Endodermal cell (in vitro differentiated cells): ENCODE data around the gene KIF26B. TPM values are rescaled to one million over a fixed set of nuclear protein-coding genes. Genes with fewer than 3 reads are reported as not detected.
A peak's percentile ranks its signal among the peaks of the same experiment; 100 is the strongest.

ENCODE experiments used
- DNase-seq: peaks from one replicate; pipeline ENCODE4 v3.0.0-alpha.2; 2017
- H3K27ac ChIP-seq: 2 replicates; pipeline ENCODE4 v1.5.1; 2013; ENCODE audit warnings: mild to moderate bottlenecking, low read depth, low read length, moderate library complexity
- H3K27me3 ChIP-seq: 2 replicates; pipeline ENCODE4 v1.6.1; 2013; ENCODE audit warnings: mild to moderate bottlenecking, low read length, moderate library complexity; ENCODE audit not compliant: insufficient read depth, control insufficient read depth, poor library complexity, severe bottlenecking
- H3K36me3 ChIP-seq: 2 replicates; pipeline ENCODE4 v1.7.0; 2013; ENCODE audit warnings: mild to moderate bottlenecking, low read length, moderate library complexity; ENCODE audit not compliant: control insufficient read depth, insufficient read depth
- H3K4me1 ChIP-seq: one replicate; pipeline ENCODE4 v1.7.0; 2013; ENCODE audit warnings: low read length; ENCODE audit not compliant: control insufficient read depth, insufficient read depth
- H3K4me3 ChIP-seq: 2 replicates; pipeline ENCODE4 v1.5.1; 2013; ENCODE audit warnings: mild to moderate bottlenecking, low read length, moderate library complexity
- H3K9ac ChIP-seq: 2 replicates; pipeline ENCODE4 v1.6.1; 2013; ENCODE audit warnings: mild to moderate bottlenecking, low read length, moderate library complexity; ENCODE audit not compliant: poor library complexity, severe bottlenecking; ENCODE audit errors: extremely low read depth
- H3K9me3 ChIP-seq: 2 replicates; pipeline ENCODE4 v1.6.1; 2013; ENCODE audit warnings: mild to moderate bottlenecking, low read length, moderate library complexity; ENCODE audit not compliant: control insufficient read depth
- H3K27ac Mint-ChIP-seq: 2 replicates; pipeline ENCODE4 v1.8.0; 2020; ENCODE audit warnings: mixed read lengths
- H3K27me3 Mint-ChIP-seq: 2 replicates; pipeline ENCODE4 v1.8.0; 2021; ENCODE audit warnings: mild to moderate bottlenecking, mixed read lengths; ENCODE audit not compliant: insufficient read depth
- H3K36me3 Mint-ChIP-seq: 2 replicates; pipeline ENCODE4 v1.8.0; 2020; ENCODE audit warnings: low read depth, mixed read lengths
- H3K4me1 Mint-ChIP-seq: 2 replicates; pipeline ENCODE4 v1.8.0; 2020; ENCODE audit warnings: mixed read lengths
- H3K4me3 Mint-ChIP-seq: 2 replicates; pipeline ENCODE4 v1.8.0; 2020; ENCODE audit warnings: mild to moderate bottlenecking, moderate library complexity, mixed read lengths
- H3K9me3 Mint-ChIP-seq: 2 replicates; pipeline ENCODE4 v1.8.0; 2020; ENCODE audit warnings: mild to moderate bottlenecking, mixed read lengths
- CTCF ChIP-seq: fragments of 200-600 bp; sonication (generic); conservative IDR thresholded peaks from 2 replicates; pipeline ENCODE4 v1.5.0; 2021; ENCODE audit warnings: antibody characterized with exemption, mild to moderate bottlenecking
- WGBS, 2 experiments: methylation state at CpG; one replicate each; pipeline versions ENCODE4 v1.1.5 to v1.1.7; 2013; ENCODE audit warnings: missing lambda C conversion rate in 2 of 2, mixed read lengths in 1 of 2; ENCODE audit not compliant: insufficient coverage in 1 of 2, insufficient read length in 1 of 2; 5-methylcytosine and 5-hydroxymethylcytosine counted together
- total RNA-seq, 2 donors: library from RNA; stranded (reverse); fragmentation: NEBNext Ultra II Directional in 1 of 2; extraction: Animal tissue kit (Norgen Biotek cat#: 25700) in 1 of 2; gene quantifications; 2 replicates in 1 of 2; 3 replicates in 1 of 2; pipeline ENCODE4 v1.2.1, GENCODE V29; 2021

KIF26B gene
- total RNA-seq, 2 donors from 2014 or later = 12.3 to 21.0 TPM

DNA sequence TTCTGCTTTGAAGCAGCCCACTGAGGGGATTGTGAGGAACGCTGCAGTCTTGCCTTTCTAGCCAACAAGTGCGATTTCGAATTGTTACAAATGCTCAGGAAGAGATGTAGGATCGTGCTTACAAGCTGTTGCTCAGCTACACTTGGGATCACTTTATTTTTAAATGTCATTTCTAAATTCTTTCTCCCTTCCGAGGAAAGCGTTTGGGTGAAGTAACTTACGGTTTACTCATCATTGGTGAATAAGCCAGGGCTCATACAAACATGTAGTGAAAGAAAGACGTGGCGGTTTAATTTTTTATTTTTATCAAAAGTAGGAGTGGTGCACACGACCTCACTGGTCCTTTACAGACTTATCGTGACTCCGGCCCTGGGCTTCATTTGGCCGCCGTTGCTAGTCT, 386.6 kb downstream of the KIF26B start:
- Histone ChIP-seq H3K27me3 (no peaks in the 10 kb centered on the region), H3K27ac (no peak overlapping the region), H3K36me3 (no peaks in the 10 kb centered on the region), H3K9ac (no peak overlapping the region), H3K4me1 (no peaks in the 10 kb centered on the region), H3K4me3 (no peak overlapping the region), H3K9me3 (no peaks in the 10 kb centered on the region)
- TF ChIP-seq CTCF = no peak
- peaks cover 18% of the 10 kb centered on the region for H3K4me1 Mint-ChIP-seq
- H3K27ac Mint-ChIP-seq = no peak overlapping the region
- peaks cover 24% of the 10 kb centered on the region for H3K36me3 Mint-ChIP-seq
- no peaks in the 10 kb centered on the region for H3K27me3 Mint-ChIP-seq
- WGBS, 2 experiments = 93 to 95% methylated on average over 14 of the region's 14 CpGs
- DNase-seq = no peak
- H3K9me3 Mint-ChIP-seq = no peaks in the 10 kb centered on the region
- no peak overlapping the region for H3K4me3 Mint-ChIP-seq

DNA sequence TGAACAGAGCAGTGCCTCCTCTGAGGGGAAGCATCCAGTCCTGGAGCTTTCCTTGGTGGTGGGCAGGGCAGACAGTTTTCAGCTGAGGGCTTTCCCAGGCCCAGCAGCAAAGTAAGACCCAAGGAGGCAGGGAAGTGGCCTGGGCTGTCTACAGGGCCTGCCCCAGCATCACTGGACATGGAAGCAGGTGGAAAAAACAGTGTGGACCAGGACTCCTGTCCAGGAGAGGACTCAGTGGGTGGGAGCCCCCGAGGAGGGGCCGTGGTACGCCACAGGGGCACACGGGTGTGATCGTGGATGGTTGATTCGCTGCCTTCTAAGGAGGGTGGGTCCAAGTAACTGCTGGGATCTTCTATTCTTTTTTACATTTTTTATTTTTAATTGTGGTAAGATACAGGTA, 387.6 kb downstream of the KIF26B start:
- no peaks in the 10 kb centered on the region for H3K27me3 Mint-ChIP-seq
- H3K27ac Mint-ChIP-seq = no peak overlapping the region
- no peak overlapping the region for H3K27ac ChIP-seq
- no peaks in the 10 kb centered on the region for H3K4me1 ChIP-seq
- H3K4me3 ChIP-seq = no peak overlapping the region
- H3K4me3 Mint-ChIP-seq = no peak overlapping the region
- H3K9me3 ChIP-seq = no peaks in the 10 kb centered on the region
- H3K36me3 Mint-ChIP-seq = peaks cover 24% of the 10 kb centered on the region
- no peak for TF ChIP-seq CTCF
- H3K27me3 ChIP-seq = no peaks in the 10 kb centered on the region
- peaks cover 18% of the 10 kb centered on the region for H3K4me1 Mint-ChIP-seq
- peak; percentile 10 for DNase-seq
- 88% methylated on average over 5 of the region's 6 CpGs; no CpG with 5 or more reads in 1 of the 2 experiments for WGBS, 2 experiments
- no peak overlapping the region for H3K9ac ChIP-seq
- peaks cover 3% of the 10 kb centered on the region for H3K36me3 ChIP-seq
- no peaks in the 10 kb centered on the region for H3K9me3 Mint-ChIP-seq

DNA sequence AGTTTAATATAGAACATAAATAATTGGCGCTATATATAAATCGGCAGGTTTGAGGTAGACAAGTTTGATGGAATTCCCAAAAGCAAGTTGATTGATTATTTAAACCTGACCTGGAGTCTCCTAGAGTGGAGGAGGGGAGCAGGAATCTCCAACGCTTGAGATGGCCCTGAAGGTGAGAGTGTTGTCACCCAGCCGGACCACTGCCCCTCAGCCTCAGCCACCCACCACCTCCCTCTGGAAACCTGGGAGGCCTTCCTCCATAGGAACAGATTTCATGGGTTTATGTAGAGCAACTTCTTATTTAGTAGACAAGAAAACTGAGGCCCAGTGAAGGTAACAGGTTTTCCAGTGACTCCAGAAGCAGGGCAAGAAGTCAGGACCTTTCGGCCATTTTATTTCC, 389.5 kb downstream of the KIF26B start:
- Histone ChIP-seq H3K4me3 (no peak overlapping the region), H3K27me3 (no peaks in the 10 kb centered on the region), H3K36me3 (peaks cover 3% of the 10 kb centered on the region), H3K4me1 (no peaks in the 10 kb centered on the region), H3K27ac (no peak overlapping the region), H3K9ac (no peak overlapping the region), H3K9me3 (no peaks in the 10 kb centered on the region)
- no peak for TF ChIP-seq CTCF
- Mint-ChIP-seq H3K4me1 (peaks cover 10% of the 10 kb centered on the region), H3K27ac (no peak overlapping the region), H3K9me3 (no peaks in the 10 kb centered on the region), H3K4me3 (no peak overlapping the region), H3K36me3 (peaks cover 26% of the 10 kb centered on the region), H3K27me3 (no peaks in the 10 kb centered on the region)
- DNase-seq = no peak
- WGBS, 2 experiments = 88 to 93% methylated on average over 2 to 5 of the region's 5 CpGs
